ENCODE results near the gene PTPRM. TPM values are rescaled to one million over a fixed set of nuclear protein-coding genes. Genes with fewer than 3 reads are reported as not detected.

The PTPRM gene
- total and polyA plus RNA-seq, 2 of the 8 experiments (the other 6 are each of a cell fraction or from before 2014, with no cell fraction given): 4.1 to 7.0 TPM

DNA sequence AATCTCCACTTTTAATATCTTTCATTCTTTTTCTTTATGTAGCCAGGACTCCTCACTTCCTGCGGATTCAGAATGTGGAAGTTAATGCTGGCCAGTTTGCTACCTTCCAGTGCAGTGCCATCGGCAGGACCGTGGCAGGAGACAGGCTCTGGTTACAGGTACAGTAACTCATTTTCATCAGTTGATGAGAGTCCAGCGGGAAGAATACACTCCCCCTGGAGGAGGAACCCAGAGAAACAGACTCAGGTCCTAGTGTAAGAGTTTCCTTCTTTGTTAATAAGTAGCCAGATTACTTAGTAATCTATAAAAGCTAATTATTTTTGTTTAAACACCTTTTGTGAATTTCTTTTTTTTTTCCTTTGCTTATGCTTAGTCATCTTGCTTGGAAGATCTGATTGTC is 359.4 kb downstream of the PTPRM start:
- H3K9ac ChIP-seq (replicated peaks in 1 of 4; ENCODE audit: extremely low read depth in 1 of 4, low read depth in 3 of 4, low read length in 3 of 4): no peak overlapping the region

More for the DNA sequence above, 359.4 kb downstream of the PTPRM start:
- Histone ChIP-seq H3K27ac (ENCODE audit: low read depth, low read length) (no peak overlapping the region), H2BK15ac (ENCODE audit: low read length) (no peak overlapping the region), H2BK20ac (ENCODE audit: low read length) (no peak overlapping the region), H3K79me2 (ENCODE audit: control insufficient read depth in 1 of 2, insufficient read depth in 2 of 2, low read length in 2 of 2) (no peaks in the 10 kb centered on the region), H3K4ac (replicated peaks; ENCODE audit: insufficient read length, low read depth, low read length) (no peak overlapping the region), H3K18ac (ENCODE audit: extremely low read depth, low read length) (no peak overlapping the region), H2BK120ac (replicated peaks; ENCODE audit: low read depth, low read length) (no peak overlapping the region), H3K9me3 (ENCODE audit: insufficient read depth in 2 of 2, low read depth in 1 of 2, low read length in 1 of 2) (no peaks in the 10 kb centered on the region), H3K4me1 (replicated peaks in 1 of 4; ENCODE audit: control insufficient read depth in 3 of 4, insufficient read depth in 4 of 4, low read length in 3 of 4) (no peaks in the 10 kb centered on the region), H3K56ac (replicated peaks; ENCODE audit: insufficient read length, low read depth, low read length) (no peak overlapping the region), H2AK5ac (ENCODE audit: low read depth, low read length) (no peak overlapping the region), H3K14ac (ENCODE audit: insufficient read length) (no peak overlapping the region), H4K20me1 (replicated peaks in 1 of 2; ENCODE audit: control insufficient read depth in 1 of 2, insufficient read depth in 2 of 2, low read length in 2 of 2) (no peaks in the 10 kb centered on the region), H3K36me3 (ENCODE audit: control insufficient read depth in 2 of 4, insufficient read depth in 4 of 4, low read length in 3 of 4) (no peaks in the 10 kb centered on the region), H4K5ac (ENCODE audit: insufficient read length, low read depth, low read length) (no peak overlapping the region), H3K79me1 (ENCODE audit: low read depth, low read length) (no peaks in the 10 kb centered on the region), H4K8ac (ENCODE audit: extremely low read depth, insufficient read depth, low read length) (no peak overlapping the region), H4K91ac (replicated peaks; ENCODE audit: insufficient read length, low read length) (no peak overlapping the region), H3K27me3 (replicated peaks in 1 of 4; ENCODE audit: control insufficient read depth in 3 of 4, extremely low read depth in 1 of 4, insufficient read depth in 3 of 4, low read length in 3 of 4) (no peaks in the 10 kb centered on the region), H3K23me2 (ENCODE audit: low read depth, low read length) (no peaks in the 10 kb centered on the region), H3K4me3 (ENCODE audit: extremely low read depth in 1 of 4, insufficient read depth in 2 of 4, low read depth in 3 of 4, low read length in 4 of 4) (no peak overlapping the region), H2BK5ac (ENCODE audit: low read depth, low read length) (no peak overlapping the region), H2AFZ (ENCODE audit: low read length) (no peak overlapping the region), H3K4me2 (ENCODE audit: insufficient read depth in 1 of 2, low read depth in 2 of 2, low read length in 2 of 2) (no peak overlapping the region), H2BK12ac (ENCODE audit: low read depth, low read length) (no peak overlapping the region), H3K23ac (ENCODE audit: insufficient read length) (no peak overlapping the region)
- CTCF ChIA-PET (ENCODE audit: partially characterized antibody): interaction anchor here (0.6 to 2.2 kb wide), 24 partner anchors 10 to 654 kb away, joined by 3 to 12 read pairs (median 4); partner anchors contain the start of gene PTPRM
- no peak for FAIRE-seq
- peak in 2 of 3 experiments; percentile 29 to 55; a peak in 2 of 4 replicates for TF ChIP-seq CTCF (IDR thresholded peaks at IDR 0.05; ENCODE audit: control extremely low read depth in 1 of 3, insufficient read depth in 1 of 3, low read depth in 1 of 3, low read length in 3 of 3)
- TF ChIP-seq EP300 (IDR thresholded peaks at IDR 0.05; ENCODE audit: borderline replicate concordance in 1 of 2, low read depth in 2 of 2, low read length in 2 of 2): no peak
- TF ChIP-seq RAD21 (IDR thresholded peaks at IDR 0.05 in 1 of 2, conservative IDR thresholded peaks at IDR 0.05 in 1 of 2; ENCODE audit: low read depth in 2 of 2, low read length in 2 of 2): peak; percentile 45 to 55
- WGBS, 2 experiments (ENCODE audit: extremely low coverage in 1 of 2, insufficient coverage in 1 of 2, insufficient read length in 1 of 2, insufficient replicate concordance in 2 of 2, low coverage in 1 of 2, low lambda C conversion rate in 2 of 2, missing lambda C conversion rate in 1 of 2): 66% methylated on average over 4 of the region's 4 CpGs; no CpG with 5 or more reads in 1 of the 2 experiments
- POLR2A ChIA-PET (ENCODE audit: partially characterized antibody): no interaction called here
- DNase-seq (ENCODE audit: low read depth in 1 of 2, low spot score in 2 of 2): no peak
